SIG-M5 (cell line): ENCODE results near the gene WDR1.

Source experiments
- DNase-seq: peaks from one replicate; lab custom pipeline; 2025; lab: John Stamatoyannopoulos, UW

WDR1 gene

GRCh38 chr4:10116569-10117358, at the start of gene WDR1:
Gene WDR1 (minus strand): TSS chr4:10116799. CDS start chr4:10116666, 133 bp downstream.
- peak; percentile 13 for DNase-seq

GRCh38 chr4:10164877-10165283, 48.3 kb upstream of the WDR1 start:
- DNase-seq: no peak

- DNase-seq: no peak
These were observed 46.7 kb upstream of the WDR1 start for GRCh38 chr4:10163296-10163695.

- DNase-seq: no peak
These were observed 45.9 kb upstream of the WDR1 start for GRCh38 chr4:10162341-10163000.

GRCh38 chr4:10161840-10162239, 45.2 kb upstream of the WDR1 start:
- DNase-seq: no peak

GRCh38 chr4:10161146-10161545, 44.5 kb upstream of the WDR1 start:
- DNase-seq: no peak

- DNase-seq: no peak
These were observed 43.8 kb upstream of the WDR1 start for GRCh38 chr4:10160281-10160856.

GRCh38 chr4:10159671-10160070, 43.1 kb upstream of the WDR1 start:
- DNase-seq: no peak

- DNase-seq: no peak
These were observed 41.8 kb upstream of the WDR1 start for GRCh38 chr4:10158333-10158942.

- DNase-seq: no peak
These were observed 41.1 kb upstream of the WDR1 start for GRCh38 chr4:10157478-10158332.

- no peak for DNase-seq
These were observed 37.6 kb upstream of the WDR1 start for GRCh38 chr4:10154241-10154640.

GRCh38 chr4:10153161-10153560, 36.6 kb upstream of the WDR1 start:
- DNase-seq: no peak

- DNase-seq: no peak
These were observed 34.6 kb upstream of the WDR1 start for GRCh38 chr4:10151182-10151581.

- DNase-seq: no peak
These were observed 28.4 kb upstream of the WDR1 start for GRCh38 chr4:10144966-10145365.

- no peak for DNase-seq
These were observed 27.9 kb upstream of the WDR1 start for GRCh38 chr4:10144479-10144878.

- DNase-seq: no peak
These were observed 26.6 kb upstream of the WDR1 start for GRCh38 chr4:10143171-10143570.

- DNase-seq: no peak
These were observed 24.5 kb upstream of the WDR1 start for GRCh38 chr4:10140866-10141759.

GRCh38 chr4:10139518-10139917, 22.9 kb upstream of the WDR1 start:
- DNase-seq: no peak

- DNase-seq: no peak
These were observed 18.7 kb upstream of the WDR1 start for GRCh38 chr4:10135260-10135659.

- DNase-seq: no peak
These were observed 17.5 kb upstream of the WDR1 start for GRCh38 chr4:10134141-10134540.

GRCh38 chr4:10131202-10131601, 14.6 kb upstream of the WDR1 start:
- no peak for DNase-seq
